Tibial nerve (tissue), 4 donors: ENCODE results near the gene CLCF1. TPM values are rescaled to one million over a fixed set of nuclear protein-coding genes. Genes with fewer than 3 reads are reported as not detected.

Source experiments
- DNase-seq, 2 donors: peaks; one replicate each; pipeline ENCODE4 v3.0.0-alpha.2; 2019; ENCODE audit warnings: low spot score in 2 of 2
- H3K27ac ChIP-seq, 4 donors: fragments of 200-600 bp; sonication (generic) in 3 of 4; one replicate each; pipeline ENCODE4 v1.5.1; 2017 to 2019; ENCODE audit warnings: mild to moderate bottlenecking in 1 of 4
- H3K27me3 ChIP-seq, 2 donors: fragments of 200-600 bp; sonication (generic) in 1 of 2; one replicate each; pipeline versions ENCODE4 v1.5.1 to v1.6.0; 2017 to 2019
- H3K36me3 ChIP-seq, 3 donors: fragments of 200-600 bp; sonication (generic); one replicate each; pipeline ENCODE4 v1.5.1; 2018 to 2019
- H3K4me1 ChIP-seq, 4 donors: fragments of 200-600 bp; sonication (generic) in 3 of 4; one replicate each; pipeline ENCODE4 v1.5.1; 2017 to 2019
- H3K4me3 ChIP-seq, 4 donors: fragments of 200-600 bp; sonication (generic) in 3 of 4; one replicate each; pipeline ENCODE4 v1.5.1; 2017 to 2019; ENCODE audit warnings: mild to moderate bottlenecking in 1 of 4, moderate library complexity in 1 of 4
- H3K9me3 ChIP-seq, 4 donors: fragments of 200-600 bp; sonication (generic) in 3 of 4; one replicate each; pipeline ENCODE4 v1.5.1; 2017 to 2019
- EP300 ChIP-seq, 2 donors: sonication (generic); formaldehyde crosslinking; IDR thresholded peaks; one replicate each; pipeline ENCODE4 v1.6.1; 2017; ENCODE audit warnings: antibody characterized with exemption in 2 of 2, mild to moderate bottlenecking in 1 of 2
- POLR2A ChIP-seq, 2 donors: fragments of 450-650 bp; IDR thresholded peaks; one replicate each; pipeline ENCODE4 v1.6.1; 2017; ENCODE audit warnings: antibody characterized with exemption in 2 of 2, mild to moderate bottlenecking in 2 of 2, moderate library complexity in 2 of 2
- WGBS, 2 donors: methylation state at CpG; one replicate each; pipeline ENCODE4 v1.1.5; 2018; 5-methylcytosine and 5-hydroxymethylcytosine counted together
- total RNA-seq, 4 donors: library from RNA; depleted of rRNA; stranded (reverse); fragments of >200 nt; gene quantifications; one replicate each; pipeline ENCODE4 v1.1.0, GENCODE V29; 2016
- TF ChIP-seq, protein P1 (sequence below), 5 experiments: fragments of 200-600 bp in 3 of 5; fragments of 450-650 bp in 2 of 5; sonication (generic) in 3 of 5; IDR thresholded peaks; one replicate each; pipeline ENCODE4 v1.5.1; 2016 to 2019; ENCODE audit warnings: antibody characterized with exemption in 5 of 5, mild to moderate bottlenecking in 3 of 5, moderate library complexity in 2 of 5

Gene CLCF1
- total RNA-seq, 4 donors from 2014 or later, result 3.7 to 23.1 (median 5.9) TPM

DNA sequence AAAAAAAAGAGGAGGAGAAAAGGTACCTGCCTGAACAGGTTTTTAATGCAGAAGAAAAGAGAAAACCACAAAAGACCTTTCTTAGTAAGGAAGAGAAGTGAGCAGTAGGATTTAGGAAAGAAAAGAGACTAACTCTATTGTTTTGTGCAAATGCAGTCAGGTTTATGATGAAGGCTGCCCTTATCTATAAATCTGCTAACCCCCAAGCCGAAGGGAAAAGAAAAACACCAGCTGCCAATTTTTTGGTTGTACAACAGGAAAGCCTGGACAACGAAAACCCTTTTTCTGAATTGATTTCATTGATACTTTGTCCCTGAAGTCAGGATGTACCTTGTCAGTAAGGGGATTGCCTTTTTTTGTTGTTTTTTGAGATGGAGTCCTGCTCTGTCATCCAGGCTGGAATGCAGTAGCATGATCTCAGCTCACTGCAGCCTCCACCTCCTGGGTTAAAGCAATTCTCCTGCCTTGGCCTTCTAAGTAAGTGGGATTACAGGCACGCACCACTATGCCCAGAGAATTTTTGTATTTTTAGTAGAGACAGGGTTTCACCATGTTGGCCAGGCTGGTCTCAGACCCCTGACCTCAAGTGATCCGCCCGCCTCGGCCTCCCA is 41.2 kb downstream of the CLCF1 start:
- 82 to 86% methylated on average over 6 of the region's 6 CpGs for WGBS, 2 donors
- TF ChIP-seq, protein P1, sequence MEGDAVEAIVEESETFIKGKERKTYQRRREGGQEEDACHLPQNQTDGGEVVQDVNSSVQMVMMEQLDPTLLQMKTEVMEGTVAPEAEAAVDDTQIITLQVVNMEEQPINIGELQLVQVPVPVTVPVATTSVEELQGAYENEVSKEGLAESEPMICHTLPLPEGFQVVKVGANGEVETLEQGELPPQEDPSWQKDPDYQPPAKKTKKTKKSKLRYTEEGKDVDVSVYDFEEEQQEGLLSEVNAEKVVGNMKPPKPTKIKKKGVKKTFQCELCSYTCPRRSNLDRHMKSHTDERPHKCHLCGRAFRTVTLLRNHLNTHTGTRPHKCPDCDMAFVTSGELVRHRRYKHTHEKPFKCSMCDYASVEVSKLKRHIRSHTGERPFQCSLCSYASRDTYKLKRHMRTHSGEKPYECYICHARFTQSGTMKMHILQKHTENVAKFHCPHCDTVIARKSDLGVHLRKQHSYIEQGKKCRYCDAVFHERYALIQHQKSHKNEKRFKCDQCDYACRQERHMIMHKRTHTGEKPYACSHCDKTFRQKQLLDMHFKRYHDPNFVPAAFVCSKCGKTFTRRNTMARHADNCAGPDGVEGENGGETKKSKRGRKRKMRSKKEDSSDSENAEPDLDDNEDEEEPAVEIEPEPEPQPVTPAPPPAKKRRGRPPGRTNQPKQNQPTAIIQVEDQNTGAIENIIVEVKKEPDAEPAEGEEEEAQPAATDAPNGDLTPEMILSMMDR (IDR thresholded peaks at IDR 0.05), result no peak
- TF ChIP-seq EP300 (IDR thresholded peaks at IDR 0.05) (no peak), POLR2A (IDR thresholded peaks at IDR 0.05) (no peak)
- Histone ChIP-seq H3K27me3 (no peaks in the 10 kb centered on the region), H3K27ac (no peak overlapping the region), H3K9me3 (no peaks in the 10 kb centered on the region), H3K36me3 (peaks cover 0 to 20% (median 0%) of the 10 kb centered on the region in 3 donors), H3K4me1 (no peaks in the 10 kb centered on the region), H3K4me3 (no peak overlapping the region)
- DNase-seq, result no peak

DNA sequence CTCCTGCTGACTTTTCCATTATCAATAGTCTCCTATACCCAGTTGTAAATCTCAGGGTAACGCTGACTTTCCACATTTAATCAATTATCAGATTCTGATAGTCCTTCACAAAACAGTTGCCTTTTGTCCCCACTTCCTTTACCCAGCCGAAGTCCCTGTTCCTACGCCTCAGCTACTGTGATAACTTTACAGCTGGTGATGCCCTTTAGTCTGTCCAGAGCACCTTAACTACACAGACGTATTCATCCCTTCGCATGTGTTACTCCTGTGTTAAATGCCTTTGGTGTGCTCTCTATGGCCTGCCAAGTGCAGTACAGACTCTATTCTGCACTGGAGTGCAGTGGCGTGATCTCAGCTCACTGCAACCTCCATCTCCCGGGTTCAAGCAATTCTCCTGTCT is 49.9 kb downstream of the CLCF1 start:
- H3K4me1 ChIP-seq, result peaks cover 0 to 21% (median 4%) of the 10 kb centered on the region in 4 donors
- H3K9me3 ChIP-seq, result no peaks in the 10 kb centered on the region
- TF ChIP-seq, protein P1 (IDR thresholded peaks at IDR 0.05), result no peak
- no peak for TF ChIP-seq EP300 (IDR thresholded peaks at IDR 0.05)
- TF ChIP-seq POLR2A (IDR thresholded peaks at IDR 0.05), result no peak
- H3K36me3 ChIP-seq, result peaks cover 0 to 14% (median 0%) of the 10 kb centered on the region in 3 donors
- H3K27ac ChIP-seq, result no peak overlapping the region
- no peaks in the 10 kb centered on the region for H3K27me3 ChIP-seq
- DNase-seq, result no peak
- WGBS, 2 donors, result 81 to 82% methylated on average over 7 of the region's 7 CpGs
- H3K4me3 ChIP-seq, result no peak overlapping the region

DNA sequence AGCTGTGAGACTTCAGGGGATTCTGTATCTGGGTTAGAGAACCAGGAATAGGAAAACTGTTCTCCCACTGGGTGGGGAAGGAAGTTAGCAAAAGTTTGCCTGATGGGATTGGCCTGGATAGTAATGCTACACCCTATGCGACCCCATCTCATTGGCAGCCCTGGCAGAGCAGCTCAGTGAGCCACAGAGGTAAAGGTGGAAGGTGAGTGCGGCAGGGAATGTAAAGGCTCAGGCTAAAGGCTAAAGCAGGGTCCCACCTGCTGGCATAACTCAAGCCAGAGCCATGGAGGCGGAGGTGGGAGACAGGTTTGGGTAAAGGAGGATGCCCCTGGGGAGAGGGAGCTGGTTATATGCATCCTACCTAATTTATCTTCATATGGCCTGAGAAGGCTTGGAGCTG is 51.3 kb downstream of the CLCF1 start:
- 92 to 95% methylated on average over 3 of the region's 3 CpGs for WGBS, 2 donors
- Histone ChIP-seq H3K9me3 (no peaks in the 10 kb centered on the region), H3K4me3 (no peak overlapping the region), H3K4me1 (peaks cover 0 to 27% (median 6%) of the 10 kb centered on the region in 4 donors), H3K27me3 (no peaks in the 10 kb centered on the region), H3K36me3 (peaks cover 0 to 14% (median 0%) of the 10 kb centered on the region in 3 donors), H3K27ac (no peak overlapping the region)
- DNase-seq, result no peak
- TF ChIP-seq EP300 (IDR thresholded peaks at IDR 0.05) (no peak), POLR2A (IDR thresholded peaks at IDR 0.05) (no peak)
- TF ChIP-seq, protein P1 (IDR thresholded peaks at IDR 0.05), result no peak

DNA sequence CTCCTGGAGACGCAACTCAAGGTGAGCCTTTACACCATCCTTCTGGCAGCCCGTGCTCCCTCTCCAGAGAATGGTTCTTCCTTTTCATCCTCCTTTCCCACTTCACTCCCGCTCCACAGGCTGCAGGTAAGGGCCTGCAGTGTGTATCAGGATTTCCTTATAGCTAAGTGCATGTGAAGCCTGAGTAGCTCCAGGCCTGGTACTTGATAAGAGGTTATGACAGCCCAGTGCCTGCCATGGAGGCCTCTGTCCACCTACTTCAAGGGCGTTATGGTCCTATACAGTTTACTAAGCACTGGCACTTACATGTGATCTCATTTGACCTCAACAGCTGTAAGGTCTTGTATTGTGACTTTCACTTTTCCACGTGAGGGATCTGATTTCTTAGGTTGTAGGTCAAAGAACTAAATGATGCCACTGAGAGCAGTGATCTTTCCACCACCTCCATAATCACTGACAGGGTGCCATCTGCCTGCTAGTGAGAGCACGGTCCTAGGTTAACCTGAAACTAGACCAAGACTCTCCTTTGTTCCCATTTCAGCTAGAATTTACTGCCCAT is 52.0 kb downstream of the CLCF1 start:
- no peaks in the 10 kb centered on the region for H3K9me3 ChIP-seq
- WGBS, 2 donors, result 85 to 86% methylated on average over 6 of the region's 6 CpGs
- no peak overlapping the region for H3K27ac ChIP-seq
- no peaks in the 10 kb centered on the region for H3K27me3 ChIP-seq
- peaks cover 0 to 32% (median 6%) of the 10 kb centered on the region in 4 donors for H3K4me1 ChIP-seq
- DNase-seq, result no peak
- H3K4me3 ChIP-seq, result no peak overlapping the region
- TF ChIP-seq POLR2A (IDR thresholded peaks at IDR 0.05) (no peak), EP300 (IDR thresholded peaks at IDR 0.05) (no peak)
- TF ChIP-seq, protein P1 (IDR thresholded peaks at IDR 0.05), result no peak
- peaks cover 0 to 14% (median 0%) of the 10 kb centered on the region in 3 donors for H3K36me3 ChIP-seq

DNA sequence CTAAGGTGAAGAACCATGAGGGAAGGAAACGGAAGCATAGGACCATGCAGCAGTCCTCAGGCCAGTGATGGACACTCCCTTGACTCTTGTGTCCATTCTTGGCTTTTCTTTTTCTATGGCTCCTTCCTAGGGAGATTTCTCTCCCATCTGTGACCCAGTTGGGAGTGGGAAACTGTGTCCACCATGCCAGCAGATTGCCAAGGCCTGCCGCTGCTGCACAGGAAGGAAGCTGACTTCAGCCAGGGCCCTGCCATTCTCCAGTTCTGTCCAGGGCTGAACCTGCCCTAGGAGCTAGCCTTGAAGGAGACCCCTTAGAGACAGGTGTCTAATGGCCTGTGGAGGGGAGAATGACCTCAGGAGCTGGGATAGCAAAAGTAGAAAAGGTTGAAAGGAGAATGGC is 52.7 kb downstream of the CLCF1 start:
- TF ChIP-seq EP300 (IDR thresholded peaks at IDR 0.05) (no peak), POLR2A (IDR thresholded peaks at IDR 0.05) (no peak)
- TF ChIP-seq, protein P1 (IDR thresholded peaks at IDR 0.05), result no peak
- H3K27ac ChIP-seq, result no peak overlapping the region
- H3K9me3 ChIP-seq, result no peaks in the 10 kb centered on the region
- no peaks in the 10 kb centered on the region for H3K27me3 ChIP-seq
- no peak for DNase-seq
- peaks cover 0 to 33% (median 6%) of the 10 kb centered on the region in 4 donors for H3K4me1 ChIP-seq
- 80 to 86% methylated on average over 2 of the region's 2 CpGs for WGBS, 2 donors
- peaks cover 0 to 14% (median 0%) of the 10 kb centered on the region in 3 donors for H3K36me3 ChIP-seq
- H3K4me3 ChIP-seq, result no peak overlapping the region
